Endodermal cell (in vitro differentiated cells): Measurements from ENCODE around the gene IRX5. TPM values are rescaled to one million over a fixed set of nuclear protein-coding genes. Genes with fewer than 3 reads are reported as not detected.

ENCODE experiments used
- DNase-seq: peaks from one replicate; pipeline ENCODE4 v3.0.0-alpha.2; 2017
- H3K27ac ChIP-seq: 2 replicates; pipeline ENCODE4 v1.5.1; 2013; ENCODE audit warnings: mild to moderate bottlenecking, low read depth, low read length, moderate library complexity
- H3K27me3 ChIP-seq: 2 replicates; pipeline ENCODE4 v1.6.1; 2013; ENCODE audit warnings: mild to moderate bottlenecking, low read length, moderate library complexity; ENCODE audit not compliant: insufficient read depth, control insufficient read depth, poor library complexity, severe bottlenecking
- H3K36me3 ChIP-seq: 2 replicates; pipeline ENCODE4 v1.7.0; 2013; ENCODE audit warnings: mild to moderate bottlenecking, low read length, moderate library complexity; ENCODE audit not compliant: control insufficient read depth, insufficient read depth
- H3K4me1 ChIP-seq: one replicate; pipeline ENCODE4 v1.7.0; 2013; ENCODE audit warnings: low read length; ENCODE audit not compliant: control insufficient read depth, insufficient read depth
- H3K4me3 ChIP-seq: 2 replicates; pipeline ENCODE4 v1.5.1; 2013; ENCODE audit warnings: mild to moderate bottlenecking, low read length, moderate library complexity
- H3K9ac ChIP-seq: 2 replicates; pipeline ENCODE4 v1.6.1; 2013; ENCODE audit warnings: mild to moderate bottlenecking, low read length, moderate library complexity; ENCODE audit not compliant: poor library complexity, severe bottlenecking; ENCODE audit errors: extremely low read depth
- H3K9me3 ChIP-seq: 2 replicates; pipeline ENCODE4 v1.6.1; 2013; ENCODE audit warnings: mild to moderate bottlenecking, low read length, moderate library complexity; ENCODE audit not compliant: control insufficient read depth
- H3K27ac Mint-ChIP-seq: 2 replicates; pipeline ENCODE4 v1.8.0; 2020; ENCODE audit warnings: mixed read lengths
- H3K27me3 Mint-ChIP-seq: 2 replicates; pipeline ENCODE4 v1.8.0; 2021; ENCODE audit warnings: mild to moderate bottlenecking, mixed read lengths; ENCODE audit not compliant: insufficient read depth
- H3K36me3 Mint-ChIP-seq: 2 replicates; pipeline ENCODE4 v1.8.0; 2020; ENCODE audit warnings: low read depth, mixed read lengths
- H3K4me1 Mint-ChIP-seq: 2 replicates; pipeline ENCODE4 v1.8.0; 2020; ENCODE audit warnings: mixed read lengths
- H3K4me3 Mint-ChIP-seq: 2 replicates; pipeline ENCODE4 v1.8.0; 2020; ENCODE audit warnings: mild to moderate bottlenecking, moderate library complexity, mixed read lengths
- H3K9me3 Mint-ChIP-seq: 2 replicates; pipeline ENCODE4 v1.8.0; 2020; ENCODE audit warnings: mild to moderate bottlenecking, mixed read lengths
- WGBS, 2 experiments: methylation state at CpG; one replicate each; pipeline versions ENCODE4 v1.1.5 to v1.1.7; 2013; ENCODE audit warnings: missing lambda C conversion rate in 2 of 2, mixed read lengths in 1 of 2; ENCODE audit not compliant: insufficient coverage in 1 of 2, insufficient read length in 1 of 2; 5-methylcytosine and 5-hydroxymethylcytosine counted together
- total RNA-seq, 2 donors: library from RNA; stranded (reverse); fragmentation: NEBNext Ultra II Directional in 1 of 2; extraction: Animal tissue kit (Norgen Biotek cat#: 25700) in 1 of 2; gene quantifications; 2 replicates in 1 of 2; 3 replicates in 1 of 2; pipeline ENCODE4 v1.2.1, GENCODE V29; 2021
- TF ChIP-seq, protein P1 (sequence below): fragments of 200-600 bp; sonication (generic); conservative IDR thresholded peaks from 2 replicates; pipeline ENCODE4 v1.5.0; 2021; ENCODE audit warnings: antibody characterized with exemption, mild to moderate bottlenecking

IRX5 gene
- total RNA-seq, 2 donors from 2014 or later = 1.6 to 2.6 TPM

DNA sequence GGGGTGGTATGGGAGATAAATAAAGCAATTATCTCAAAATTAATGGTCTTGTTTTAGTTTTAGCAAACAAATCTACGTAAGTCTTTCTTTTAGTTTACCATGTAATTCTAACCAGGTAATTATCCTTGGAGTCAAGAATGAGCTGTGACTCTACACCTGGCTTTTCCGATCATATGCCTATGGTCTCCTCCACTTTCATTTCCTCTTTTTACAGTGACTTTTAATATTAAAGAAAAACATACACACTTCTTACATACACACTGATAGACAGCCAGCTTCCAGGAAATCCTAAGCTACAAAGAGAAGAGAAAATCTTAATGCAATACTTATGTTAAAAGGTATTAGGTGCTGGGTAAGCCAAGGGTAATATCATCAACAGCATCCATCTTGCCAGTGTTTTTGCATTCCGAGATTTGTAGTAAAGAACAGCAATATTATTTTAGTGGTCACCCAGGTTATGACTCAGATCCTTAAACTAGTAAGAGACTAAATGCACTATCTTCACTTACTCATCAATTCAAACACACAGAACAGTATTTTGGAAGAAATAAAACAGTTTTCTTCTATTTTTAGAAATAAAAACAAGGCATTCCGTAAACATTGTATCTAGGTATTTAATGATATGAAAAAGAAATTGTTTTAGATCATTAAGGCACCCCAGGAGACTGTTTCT lies 4.4 kb upstream of the IRX5 start:
- H3K4me1 ChIP-seq = peaks cover 8% of the 10 kb centered on the region
- H3K27ac Mint-ChIP-seq = no peak overlapping the region
- peaks cover 26% of the 10 kb centered on the region for H3K27me3 Mint-ChIP-seq
- peaks cover under 1% of the 10 kb centered on the region for H3K27me3 ChIP-seq
- H3K4me1 Mint-ChIP-seq = peaks cover 40% of the 10 kb centered on the region
- no peaks in the 10 kb centered on the region for H3K9me3 Mint-ChIP-seq
- 74 to 100% methylated on average over 2 to 3 of the region's 4 CpGs for WGBS, 2 experiments
- H3K4me3 ChIP-seq = peak overlapping the region; percentile 96
- peaks cover 18% of the 10 kb centered on the region for H3K36me3 ChIP-seq
- peaks cover 3% of the 10 kb centered on the region for H3K36me3 Mint-ChIP-seq
- H3K27ac ChIP-seq = no peak overlapping the region
- DNase-seq = no peak
- TF ChIP-seq, protein P1, sequence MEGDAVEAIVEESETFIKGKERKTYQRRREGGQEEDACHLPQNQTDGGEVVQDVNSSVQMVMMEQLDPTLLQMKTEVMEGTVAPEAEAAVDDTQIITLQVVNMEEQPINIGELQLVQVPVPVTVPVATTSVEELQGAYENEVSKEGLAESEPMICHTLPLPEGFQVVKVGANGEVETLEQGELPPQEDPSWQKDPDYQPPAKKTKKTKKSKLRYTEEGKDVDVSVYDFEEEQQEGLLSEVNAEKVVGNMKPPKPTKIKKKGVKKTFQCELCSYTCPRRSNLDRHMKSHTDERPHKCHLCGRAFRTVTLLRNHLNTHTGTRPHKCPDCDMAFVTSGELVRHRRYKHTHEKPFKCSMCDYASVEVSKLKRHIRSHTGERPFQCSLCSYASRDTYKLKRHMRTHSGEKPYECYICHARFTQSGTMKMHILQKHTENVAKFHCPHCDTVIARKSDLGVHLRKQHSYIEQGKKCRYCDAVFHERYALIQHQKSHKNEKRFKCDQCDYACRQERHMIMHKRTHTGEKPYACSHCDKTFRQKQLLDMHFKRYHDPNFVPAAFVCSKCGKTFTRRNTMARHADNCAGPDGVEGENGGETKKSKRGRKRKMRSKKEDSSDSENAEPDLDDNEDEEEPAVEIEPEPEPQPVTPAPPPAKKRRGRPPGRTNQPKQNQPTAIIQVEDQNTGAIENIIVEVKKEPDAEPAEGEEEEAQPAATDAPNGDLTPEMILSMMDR = no peak
- peak overlapping the region; percentile 92 for H3K9ac ChIP-seq
- no peaks in the 10 kb centered on the region for H3K9me3 ChIP-seq
- H3K4me3 Mint-ChIP-seq = peak overlapping the region; percentile 75

DNA sequence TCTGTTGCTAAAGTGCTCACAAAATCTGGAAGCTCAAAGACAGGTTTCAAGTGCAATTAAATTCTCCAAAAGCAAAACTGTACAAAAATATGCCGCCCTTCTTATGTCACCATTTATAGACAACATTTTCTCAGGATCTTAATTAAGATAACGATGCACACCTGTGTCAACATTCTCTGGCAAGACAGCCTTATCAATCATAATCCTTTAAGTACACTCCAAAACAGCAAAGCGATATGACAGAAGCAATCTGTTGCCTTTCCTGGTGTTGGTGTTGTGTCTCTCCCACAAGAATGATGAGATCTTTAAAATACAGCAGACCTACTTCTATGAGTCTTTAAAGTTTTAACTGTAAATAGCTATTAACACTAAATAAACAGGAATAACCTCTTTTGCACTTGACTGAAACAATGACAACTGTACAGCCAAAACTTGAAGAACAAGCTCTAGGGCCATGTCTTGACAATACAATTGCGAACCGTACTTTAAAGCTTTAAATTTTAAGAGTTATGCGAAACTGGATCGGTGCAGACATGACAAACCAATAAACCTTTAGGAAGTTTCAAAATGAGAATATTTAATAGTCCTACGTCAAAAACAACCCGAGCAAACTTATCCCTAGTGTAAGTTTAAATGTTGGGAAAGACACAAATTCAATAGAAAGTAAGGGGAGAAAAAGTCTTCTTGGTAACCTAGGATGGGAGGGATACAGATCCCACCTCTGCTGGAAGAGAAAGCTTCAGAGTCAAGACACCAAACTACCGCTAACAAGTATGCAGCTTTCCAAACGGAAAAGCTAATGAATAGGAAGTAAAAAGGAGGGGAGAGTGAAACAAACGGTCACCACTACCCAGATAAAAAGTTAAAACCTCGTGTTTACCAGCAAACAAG lies 3.3 kb upstream of the IRX5 start:
- no peak for DNase-seq
- Mint-ChIP-seq H3K4me1 (peaks cover 44% of the 10 kb centered on the region), H3K9me3 (no peaks in the 10 kb centered on the region), H3K27me3 (peaks cover 36% of the 10 kb centered on the region), H3K36me3 (peaks cover under 1% of the 10 kb centered on the region), H3K27ac (peak overlapping the region; percentile 81), H3K4me3 (peak overlapping the region; percentile 75)
- TF ChIP-seq, protein P1 = no peak
- H3K27ac ChIP-seq = peak overlapping the region; percentile 77
- 26 to 39% methylated on average over 5 to 11 of the region's 13 CpGs for WGBS, 2 experiments
- peaks cover 10% of the 10 kb centered on the region for H3K36me3 ChIP-seq
- peak overlapping the region; percentile 96 for H3K4me3 ChIP-seq
- H3K9me3 ChIP-seq = no peaks in the 10 kb centered on the region
- H3K27me3 ChIP-seq = peaks cover 11% of the 10 kb centered on the region
- peaks cover 8% of the 10 kb centered on the region for H3K4me1 ChIP-seq
- H3K9ac ChIP-seq = peak overlapping the region; percentile 92

- no peaks in the 10 kb centered on the region for H3K36me3 Mint-ChIP-seq
- peaks cover 4% of the 10 kb centered on the region for H3K36me3 ChIP-seq
- TF ChIP-seq, protein P1 = no peak
- peak overlapping the region; percentile 75 for H3K4me3 Mint-ChIP-seq
- H3K27ac ChIP-seq = peak overlapping the region; percentile 77
- no peaks in the 10 kb centered on the region for H3K9me3 Mint-ChIP-seq
- H3K4me3 ChIP-seq = peak overlapping the region; percentile 96
- H3K27me3 ChIP-seq = peaks cover 17% of the 10 kb centered on the region
- H3K27me3 Mint-ChIP-seq = peaks cover 42% of the 10 kb centered on the region
- H3K27ac Mint-ChIP-seq = peak overlapping the region; percentile 81
- peaks cover 41% of the 10 kb centered on the region for H3K4me1 Mint-ChIP-seq
- 1% methylated on average over 13 of the region's 13 CpGs; no CpG with 5 or more reads in 1 of the 2 experiments for WGBS, 2 experiments
- H3K9me3 ChIP-seq = no peaks in the 10 kb centered on the region
- H3K9ac ChIP-seq = peak overlapping the region; percentile 92
- peaks cover 6% of the 10 kb centered on the region for H3K4me1 ChIP-seq
- peak; percentile 63 for DNase-seq
These were observed 2.7 kb upstream of the IRX5 start for GRCh38 chr16:54928016-54928356.
